WI38 (cell line): ENCODE data around the gene TRIM3.

ENCODE experiments used
- H3K4me3 ChIP-seq: 2 replicates; pipeline ENCODE4 v1.5.1; 2011; ENCODE audit warnings: low read depth, mild to moderate bottlenecking, control low read depth, low read length
- CTCF ChIP-seq: IDR thresholded peaks from 2 replicates; pipeline ENCODE4 v1.5.1; 2012; ENCODE audit warnings: low read depth, mild to moderate bottlenecking, control low read depth, low read length

Gene TRIM3

GRCh38 chr11:6437993-6438392, 35.7 kb downstream of the TRIM3 start:
- H3K4me3 ChIP-seq = no peak overlapping the region
- TF ChIP-seq CTCF = no peak

- no peak overlapping the region for H3K4me3 ChIP-seq
- TF ChIP-seq CTCF = no peak
Measured at GRCh38 chr11:6437423-6437822, 36.3 kb downstream of the TRIM3 start.

- TF ChIP-seq CTCF = no peak
- H3K4me3 ChIP-seq = no peak overlapping the region
Measured at GRCh38 chr11:6433998-6434660, 39.6 kb downstream of the TRIM3 start.

GRCh38 chr11:6431861-6432260, 41.9 kb downstream of the TRIM3 start:
- H3K4me3 ChIP-seq = no peak overlapping the region
- no peak for TF ChIP-seq CTCF

GRCh38 chr11:6427516-6427915, 46.2 kb downstream of the TRIM3 start:
- TF ChIP-seq CTCF = no peak
- H3K4me3 ChIP-seq = no peak overlapping the region

- TF ChIP-seq CTCF = no peak
- H3K4me3 ChIP-seq = no peak overlapping the region
Measured at GRCh38 chr11:6420677-6421076, 53.1 kb downstream of the TRIM3 start.

- no peak for TF ChIP-seq CTCF
- peak within 1 kb of the TSS; percentile 73 for H3K4me3 ChIP-seq
Measured at GRCh38 chr11:6419009-6419631, 54.6 kb downstream of the TRIM3 start, which contains the start of gene APBB1. Gene APBB1 (minus strand): TSS chr11:6419094. CDS start chr11:6411347, 7,747 bp downstream.
